Fibroblast of lung (primary cell): Measurements from ENCODE around the gene CDS2. TPM values are rescaled to one million over a fixed set of nuclear protein-coding genes. Genes with fewer than 3 reads are reported as not detected.

Experiments
- DNase-seq, 2 donors: peaks; one replicate each; pipeline versions ENCODE4 v3.0.0 to v3.0.0-alpha.2; 2010; ENCODE audit warnings: low read depth in 2 of 2
- H2AFZ ChIP-seq: 2 replicates; pipeline ENCODE4 v1.5.1; 2012; ENCODE audit warnings: low read length, control low read depth, inconsistent platforms
- H3K27ac ChIP-seq: 2 replicates; pipeline ENCODE4 v1.5.1; 2011; ENCODE audit warnings: low read length, control low read depth; ENCODE audit not compliant: insufficient read depth
- H3K27me3 ChIP-seq: 2 replicates; pipeline ENCODE4 v1.5.1; 2011; ENCODE audit warnings: mild to moderate bottlenecking, low read length; ENCODE audit not compliant: control insufficient read depth, insufficient read depth
- H3K36me3 ChIP-seq: 2 replicates; pipeline ENCODE4 v1.5.1; 2011; ENCODE audit warnings: low read length; ENCODE audit not compliant: control insufficient read depth, insufficient read depth
- H3K4me1 ChIP-seq: 2 replicates; pipeline ENCODE4 v1.5.1; 2011; ENCODE audit warnings: low read length; ENCODE audit not compliant: control insufficient read depth, insufficient read depth; ENCODE audit errors: extremely low read depth
- H3K4me2 ChIP-seq: 2 replicates; pipeline ENCODE4 v1.5.1; 2011; ENCODE audit warnings: low read length, control low read depth; ENCODE audit not compliant: insufficient read depth; ENCODE audit errors: extremely low read depth
- H3K4me3 ChIP-seq, 4 experiments: fragments of 200-600 bp in 1 of 4; sonication (generic) in 1 of 4; replicated peaks in 1 of 4; 2 replicates each; pipeline ENCODE4 v1.5.1; 2011 to 2016; ENCODE audit warnings: low read length in 4 of 4, low read depth in 3 of 4, mild to moderate bottlenecking in 3 of 4, control low read depth in 2 of 4, inconsistent platforms in 1 of 4, mixed read lengths in 1 of 4; ENCODE audit not compliant: insufficient read depth in 1 of 4; ENCODE audit errors: control extremely low read depth in 1 of 4
- H3K79me2 ChIP-seq: 2 replicates; pipeline ENCODE4 v1.5.1; 2012; ENCODE audit warnings: mild to moderate bottlenecking, low read length, inconsistent platforms; ENCODE audit not compliant: control insufficient read depth, insufficient read depth
- H3K9ac ChIP-seq: 2 replicates; pipeline ENCODE4 v1.5.1; 2011; ENCODE audit warnings: mild to moderate bottlenecking, low read length, control low read depth; ENCODE audit not compliant: insufficient read depth
- H3K9me3 ChIP-seq: 2 replicates; pipeline ENCODE4 v1.5.1; 2012; ENCODE audit warnings: low read depth, low read length; ENCODE audit not compliant: control insufficient read depth, insufficient read depth
- H4K20me1 ChIP-seq: 2 replicates; pipeline ENCODE4 v1.5.1; 2011; ENCODE audit warnings: low read length; ENCODE audit not compliant: control insufficient read depth, insufficient read depth; ENCODE audit errors: extremely low read depth
- EZH2 ChIP-seq: IDR thresholded peaks from 2 replicates; pipeline ENCODE4 v1.5.1; 2012; ENCODE audit warnings: low read length, control low read depth, mild to moderate bottlenecking; ENCODE audit errors: missing control alignments
- polyA plus RNA-seq, 2 donors: library from polyadenylated mRNA; depleted of rRNA in 1 of 2; stranded (reverse) in 1 of 2; unstranded in 1 of 2; fragments of >200 nt; gene quantifications; 2 replicates each; pipeline ENCODE4 v1.2.1, GENCODE V29; 2011 to 2012; ENCODE audit warnings: missing spikeins in 1 of 2
- total RNA-seq: library from RNA; depleted of rRNA; stranded (reverse); fragments of >200 nt; gene quantifications from 2 replicates; pipeline ENCODE4 v1.2.1, GENCODE V29; 2014
- TF ChIP-seq, protein P1 (sequence below), 2 donors: IDR thresholded peaks in 1 of 2; conservative IDR thresholded peaks in 1 of 2; 1 replicate in 1 of 2; 2 replicates in 1 of 2; pipeline ENCODE4 v1.5.1; 2011 to 2012; ENCODE audit warnings: low read length in 2 of 2, control low read depth in 1 of 2, inconsistent platforms in 1 of 2, low read depth in 1 of 2, mild to moderate bottlenecking in 1 of 2

CDS2 gene
- total and polyA plus RNA-seq, 2 donors (not counting 1 experiment from before 2014, with no cell fraction given) = 32.7 to 59.7 TPM

DNA sequence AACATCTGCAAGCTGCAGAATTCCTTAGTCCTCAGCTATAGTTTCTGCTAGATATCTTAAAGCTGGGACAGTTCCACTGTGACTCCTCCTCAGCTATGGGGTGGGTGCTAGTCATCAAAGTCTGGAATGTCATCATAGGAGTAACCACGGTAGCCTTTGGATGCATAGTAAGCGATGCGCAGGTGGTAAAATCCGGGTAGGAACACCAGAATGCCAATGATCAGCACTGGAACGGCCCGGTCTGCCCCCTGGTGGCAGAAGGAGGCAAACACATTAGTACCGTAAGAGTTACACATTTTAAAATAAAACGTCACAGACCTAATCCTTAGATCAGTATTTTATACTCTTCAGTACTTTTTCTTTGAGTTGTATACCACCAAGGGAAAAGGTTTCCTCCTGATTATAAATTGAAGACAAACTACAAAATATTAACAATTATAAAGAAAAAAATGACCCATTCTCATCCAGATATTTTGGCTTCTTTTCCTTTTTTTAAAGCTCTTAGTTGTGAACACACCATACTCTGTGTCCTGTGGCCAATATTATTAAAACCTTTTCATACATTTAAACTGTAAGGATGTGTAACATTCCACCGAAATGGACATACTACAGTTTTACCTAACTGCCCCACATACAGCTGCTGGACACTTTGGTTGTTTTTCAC is 26.0 kb upstream of the CDS2 start:
- peaks cover 9% of the 10 kb centered on the region for H3K36me3 ChIP-seq

DNA sequence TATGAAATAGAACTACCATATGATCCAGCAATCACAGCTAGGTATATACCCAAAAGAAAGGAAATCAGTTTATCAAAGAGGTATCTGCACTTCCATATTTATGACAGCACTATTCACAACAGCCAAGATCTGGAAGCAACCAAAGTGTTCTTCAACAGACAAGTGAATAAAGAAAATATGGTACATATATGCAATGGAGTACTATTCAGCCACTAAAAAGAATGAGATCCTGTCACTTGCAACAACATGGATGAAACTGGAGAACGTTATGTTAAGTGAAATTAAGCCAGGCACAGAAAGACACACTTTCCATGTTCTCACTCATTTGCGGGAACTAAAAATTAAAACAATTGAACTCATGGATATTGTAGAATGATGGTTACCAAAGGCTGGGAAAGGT is 22.3 kb upstream of the CDS2 start:
- TF ChIP-seq, protein P1, sequence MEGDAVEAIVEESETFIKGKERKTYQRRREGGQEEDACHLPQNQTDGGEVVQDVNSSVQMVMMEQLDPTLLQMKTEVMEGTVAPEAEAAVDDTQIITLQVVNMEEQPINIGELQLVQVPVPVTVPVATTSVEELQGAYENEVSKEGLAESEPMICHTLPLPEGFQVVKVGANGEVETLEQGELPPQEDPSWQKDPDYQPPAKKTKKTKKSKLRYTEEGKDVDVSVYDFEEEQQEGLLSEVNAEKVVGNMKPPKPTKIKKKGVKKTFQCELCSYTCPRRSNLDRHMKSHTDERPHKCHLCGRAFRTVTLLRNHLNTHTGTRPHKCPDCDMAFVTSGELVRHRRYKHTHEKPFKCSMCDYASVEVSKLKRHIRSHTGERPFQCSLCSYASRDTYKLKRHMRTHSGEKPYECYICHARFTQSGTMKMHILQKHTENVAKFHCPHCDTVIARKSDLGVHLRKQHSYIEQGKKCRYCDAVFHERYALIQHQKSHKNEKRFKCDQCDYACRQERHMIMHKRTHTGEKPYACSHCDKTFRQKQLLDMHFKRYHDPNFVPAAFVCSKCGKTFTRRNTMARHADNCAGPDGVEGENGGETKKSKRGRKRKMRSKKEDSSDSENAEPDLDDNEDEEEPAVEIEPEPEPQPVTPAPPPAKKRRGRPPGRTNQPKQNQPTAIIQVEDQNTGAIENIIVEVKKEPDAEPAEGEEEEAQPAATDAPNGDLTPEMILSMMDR (conservative IDR thresholded peaks at IDR 0.05 in 1 of 2, IDR thresholded peaks at IDR 0.05 in 1 of 2; ENCODE audit: low read depth in 1 of 2, low read length in 2 of 2) = no peak
- no peak for TF ChIP-seq EZH2
- H3K9ac ChIP-seq = no peak overlapping the region
- no peak overlapping the region for H3K4me2 ChIP-seq
- H3K4me1 ChIP-seq = no peaks in the 10 kb centered on the region
- no peaks in the 10 kb centered on the region for H3K79me2 ChIP-seq
- peaks cover 6% of the 10 kb centered on the region for H3K36me3 ChIP-seq
- H3K27me3 ChIP-seq = no peaks in the 10 kb centered on the region
- no peak overlapping the region for H3K27ac ChIP-seq
- H3K4me3 ChIP-seq = no peak overlapping the region
- DNase-seq = no peak
- no peaks in the 10 kb centered on the region for H3K9me3 ChIP-seq
- no peaks in the 10 kb centered on the region for H4K20me1 ChIP-seq
- no peak overlapping the region for H2AFZ ChIP-seq

More for the DNA sequence above, 26.0 kb upstream of the CDS2 start:
- Histone ChIP-seq H2AFZ (no peak overlapping the region), H3K79me2 (no peaks in the 10 kb centered on the region), H3K4me3 (no peak overlapping the region), H3K27ac (no peak overlapping the region), H3K27me3 (no peaks in the 10 kb centered on the region), H3K4me2 (no peak overlapping the region), H4K20me1 (no peaks in the 10 kb centered on the region), H3K9me3 (no peaks in the 10 kb centered on the region), H3K9ac (no peak overlapping the region), H3K4me1 (no peaks in the 10 kb centered on the region)
- TF ChIP-seq, protein P1 (conservative IDR thresholded peaks at IDR 0.05 in 1 of 2, IDR thresholded peaks at IDR 0.05 in 1 of 2; ENCODE audit: low read depth in 1 of 2, low read length in 2 of 2) = peak; percentile 70 to 80
- TF ChIP-seq EZH2 = no peak
- peak; percentile 52 to 61 for DNase-seq

DNA sequence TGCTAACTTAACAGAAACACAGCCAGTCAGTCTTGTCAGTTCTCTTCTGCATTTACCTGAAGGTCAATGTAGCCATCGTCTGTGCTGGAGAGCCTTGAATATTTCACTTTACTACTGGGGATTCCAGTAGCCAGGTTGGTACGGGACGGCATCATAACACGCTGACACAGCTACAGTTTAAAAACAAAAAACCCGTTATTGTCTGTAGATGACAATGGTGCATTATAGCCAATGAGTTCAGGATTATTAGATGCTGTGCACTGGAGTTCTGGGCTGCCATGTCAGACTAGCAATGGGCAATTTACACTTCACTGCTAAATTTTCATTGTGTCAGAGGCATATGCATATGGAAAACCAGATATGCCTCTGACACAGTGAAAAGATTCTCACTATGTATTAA is 17.5 kb upstream of the CDS2 start:
- H3K9me3 ChIP-seq = no peaks in the 10 kb centered on the region
- no peak overlapping the region for H3K27ac ChIP-seq
- peaks cover 10% of the 10 kb centered on the region for H3K4me1 ChIP-seq
- TF ChIP-seq, protein P1 (conservative IDR thresholded peaks at IDR 0.05 in 1 of 2, IDR thresholded peaks at IDR 0.05 in 1 of 2; ENCODE audit: low read depth in 1 of 2, low read length in 2 of 2) = no peak
- no peak for TF ChIP-seq EZH2
- H3K9ac ChIP-seq = no peak overlapping the region
- no peak for DNase-seq
- no peak overlapping the region for H3K4me3 ChIP-seq
- H3K36me3 ChIP-seq = peaks cover 2% of the 10 kb centered on the region
- no peak overlapping the region for H2AFZ ChIP-seq
- H4K20me1 ChIP-seq = no peaks in the 10 kb centered on the region
- no peaks in the 10 kb centered on the region for H3K27me3 ChIP-seq
- peaks cover 12% of the 10 kb centered on the region for H3K79me2 ChIP-seq
- H3K4me2 ChIP-seq = no peak overlapping the region
